BJ (cell line): Measurements from ENCODE around the gene SAMM50. TPM values are rescaled to one million over a fixed set of nuclear protein-coding genes. Genes with fewer than 3 reads are reported as not detected.

Source experiments
- CTCF ChIA-PET: fragments of 350-600 bp; formaldehyde crosslinking; extraction: SDS; loops from one replicate; lab custom pipeline; 2021; ENCODE audit warnings: antibody characterized with exemption, inconsistent platforms; lab: Yijun Ruan, JAX
- POLR2A ChIA-PET: fragments of 300-600 bp; sonication (Branson Sonifier 250); formaldehyde crosslinking; extraction: SDS; loops from one replicate; lab custom pipeline; 2021; ENCODE audit warnings: antibody characterized with exemption; lab: Charles Lee
- DNase-seq: peaks from one replicate; pipeline ENCODE4 v3.0.0-alpha.2; 2011; ENCODE audit warnings: low read depth
- H3K27me3 ChIP-seq: 2 replicates; pipeline ENCODE4 v1.6.0; 2011; ENCODE audit warnings: low read length; ENCODE audit not compliant: control insufficient read depth, insufficient read depth
- H3K36me3 ChIP-seq: 2 replicates; pipeline ENCODE4 v1.5.1; 2011; ENCODE audit warnings: low read length; ENCODE audit not compliant: control insufficient read depth, insufficient read depth
- H3K4me3 ChIP-seq: 2 replicates; pipeline ENCODE4 v1.5.1; 2011; ENCODE audit warnings: low read depth, mild to moderate bottlenecking, control low read depth, low read length
- polyA plus RNA-seq: library from polyadenylated mRNA; depleted of rRNA; stranded (reverse); fragments of >200 nt; gene quantifications from 2 replicates; pipeline ENCODE4 v1.2.3, GENCODE V29; 2011
- TF ChIP-seq, protein P1 (sequence below): IDR thresholded peaks from 2 replicates; pipeline ENCODE4 v1.5.1; 2011; ENCODE audit warnings: low read depth, mild to moderate bottlenecking, control low read depth, inconsistent platforms, low read length, moderate library complexity; ENCODE audit not compliant: insufficient read depth

Gene SAMM50
- polyA plus RNA-seq, 1 experiment: 40.7 TPM

DNA sequence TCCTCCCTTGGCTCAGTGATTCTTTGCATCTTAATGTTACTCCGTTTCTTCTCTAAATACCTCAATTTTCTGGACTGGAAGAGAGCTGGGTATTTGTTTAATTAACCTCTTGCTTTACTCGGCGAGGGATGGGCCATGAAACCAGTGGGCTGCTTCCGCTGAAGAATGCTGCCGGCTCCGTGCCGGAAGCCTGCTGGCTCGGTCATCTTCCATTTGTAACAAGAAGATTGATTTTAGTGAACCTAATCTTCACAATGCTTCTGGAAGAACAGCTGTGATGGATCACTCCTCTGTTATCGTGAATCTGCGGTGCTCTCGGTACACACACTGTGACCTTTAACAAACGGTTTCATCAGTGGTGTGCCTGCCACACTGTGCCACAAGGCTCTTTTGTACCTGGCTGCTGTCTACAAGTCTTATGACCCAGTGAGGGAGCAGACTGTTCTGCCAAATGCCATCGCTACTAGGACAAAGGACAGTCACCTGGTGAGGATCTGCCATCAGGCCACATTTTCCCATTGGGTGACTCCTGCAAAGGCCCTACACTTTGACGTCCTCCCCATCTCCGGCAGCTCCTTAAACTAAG, 43.5 kb downstream of the SAMM50 start:
- peaks cover 23% of the 10 kb centered on the region for H3K36me3 ChIP-seq
- no peaks in the 10 kb centered on the region for H3K27me3 ChIP-seq
- no peak for DNase-seq
- ChIA-PET CTCF (interaction anchor here (1.0 to 3.0 kb wide), 3 partner anchors 62 to 626 kb away, joined by 3 to 13 read pairs (median 3); no protein-coding TSS in a partner anchor), POLR2A (no interaction called here)
- TF ChIP-seq, protein P1, sequence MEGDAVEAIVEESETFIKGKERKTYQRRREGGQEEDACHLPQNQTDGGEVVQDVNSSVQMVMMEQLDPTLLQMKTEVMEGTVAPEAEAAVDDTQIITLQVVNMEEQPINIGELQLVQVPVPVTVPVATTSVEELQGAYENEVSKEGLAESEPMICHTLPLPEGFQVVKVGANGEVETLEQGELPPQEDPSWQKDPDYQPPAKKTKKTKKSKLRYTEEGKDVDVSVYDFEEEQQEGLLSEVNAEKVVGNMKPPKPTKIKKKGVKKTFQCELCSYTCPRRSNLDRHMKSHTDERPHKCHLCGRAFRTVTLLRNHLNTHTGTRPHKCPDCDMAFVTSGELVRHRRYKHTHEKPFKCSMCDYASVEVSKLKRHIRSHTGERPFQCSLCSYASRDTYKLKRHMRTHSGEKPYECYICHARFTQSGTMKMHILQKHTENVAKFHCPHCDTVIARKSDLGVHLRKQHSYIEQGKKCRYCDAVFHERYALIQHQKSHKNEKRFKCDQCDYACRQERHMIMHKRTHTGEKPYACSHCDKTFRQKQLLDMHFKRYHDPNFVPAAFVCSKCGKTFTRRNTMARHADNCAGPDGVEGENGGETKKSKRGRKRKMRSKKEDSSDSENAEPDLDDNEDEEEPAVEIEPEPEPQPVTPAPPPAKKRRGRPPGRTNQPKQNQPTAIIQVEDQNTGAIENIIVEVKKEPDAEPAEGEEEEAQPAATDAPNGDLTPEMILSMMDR: no peak
- H3K4me3 ChIP-seq: no peak overlapping the region

DNA sequence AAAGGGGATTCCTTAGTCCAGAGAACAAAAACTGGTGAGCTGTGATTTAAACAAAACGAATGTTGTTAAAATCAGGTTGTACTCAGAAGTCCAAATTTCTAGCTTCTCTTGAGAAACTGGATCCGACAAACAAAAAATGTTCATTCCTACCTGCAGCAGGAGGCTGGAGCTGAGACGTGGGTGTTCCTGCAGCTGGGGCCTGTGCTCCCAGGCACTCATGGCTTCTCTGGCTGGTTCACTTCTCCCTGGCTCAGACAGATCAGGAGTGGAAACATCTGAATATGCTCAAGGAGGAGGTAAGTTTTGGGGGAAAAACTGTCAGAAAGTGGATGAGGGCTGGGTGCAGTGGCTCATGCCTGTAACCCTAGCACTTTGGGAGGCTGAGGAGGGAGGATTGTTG, 44.1 kb downstream of the SAMM50 start:
- Histone ChIP-seq H3K4me3 (no peak overlapping the region), H3K36me3 (peaks cover 22% of the 10 kb centered on the region), H3K27me3 (no peaks in the 10 kb centered on the region)
- TF ChIP-seq, protein P1: no peak
- ChIA-PET CTCF (interaction anchor here (1.0 to 3.0 kb wide), 3 partner anchors 62 to 626 kb away, joined by 3 to 13 read pairs (median 3); no protein-coding TSS in a partner anchor), POLR2A (no interaction called here)
- no peak for DNase-seq

DNA sequence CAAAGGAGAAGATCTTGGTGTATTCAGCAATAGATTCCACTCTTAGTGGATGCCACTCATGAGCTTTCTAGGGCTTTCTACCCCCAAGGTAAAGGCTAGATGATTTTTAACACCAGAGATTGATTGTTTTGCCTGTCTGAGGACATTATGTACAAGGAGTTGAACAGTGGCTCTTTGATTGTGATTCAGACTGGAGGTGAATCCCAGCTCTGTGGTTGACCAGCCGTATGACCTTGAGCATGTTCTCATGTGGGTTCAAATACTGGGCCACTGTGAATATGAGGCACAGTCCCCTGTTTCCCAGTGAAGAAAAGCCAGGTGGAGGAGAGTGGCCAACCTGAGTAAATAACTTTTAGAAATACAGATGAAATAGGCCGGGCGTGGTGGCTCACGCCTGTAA, 44.9 kb downstream of the SAMM50 start:
- Histone ChIP-seq H3K36me3 (peaks cover 19% of the 10 kb centered on the region), H3K27me3 (no peaks in the 10 kb centered on the region), H3K4me3 (no peak overlapping the region)
- TF ChIP-seq, protein P1: no peak
- DNase-seq: no peak
- POLR2A ChIA-PET: no interaction called here
- CTCF ChIA-PET: interaction anchor here (1.5 to 3.0 kb wide), 2 partner anchors 81 to 625 kb away, joined by 3 to 13 read pairs; no protein-coding TSS in a partner anchor

DNA sequence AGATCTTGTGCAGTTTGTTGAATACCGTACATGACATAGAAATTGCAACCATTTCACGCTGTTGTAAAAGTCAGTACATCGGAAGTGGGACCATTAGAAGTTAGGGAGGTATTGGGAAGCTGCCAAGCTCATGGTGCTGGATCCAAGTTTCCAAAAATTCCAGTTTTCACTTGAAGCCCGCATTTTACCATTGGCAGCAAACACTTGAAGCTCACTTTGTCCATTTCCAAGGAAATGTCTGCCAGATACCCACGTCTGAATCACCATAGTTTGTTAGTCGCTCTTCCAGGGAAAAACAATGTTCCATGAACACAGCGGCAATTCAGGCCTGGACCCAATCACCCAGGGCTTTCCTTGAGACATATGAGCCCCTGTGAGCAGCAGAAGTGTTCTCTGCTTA, 46.3 kb downstream of the SAMM50 start:
- Histone ChIP-seq H3K27me3 (no peaks in the 10 kb centered on the region), H3K36me3 (peaks cover 7% of the 10 kb centered on the region), H3K4me3 (no peak overlapping the region)
- POLR2A ChIA-PET: no interaction called here
- TF ChIP-seq, protein P1: no peak
- CTCF ChIA-PET: interaction anchor here (1.0 to 1.8 kb wide), 3 partner anchors 9 to 625 kb away, joined by 4 to 9 read pairs (median 6); no protein-coding TSS in a partner anchor
- DNase-seq: no peak

DNA sequence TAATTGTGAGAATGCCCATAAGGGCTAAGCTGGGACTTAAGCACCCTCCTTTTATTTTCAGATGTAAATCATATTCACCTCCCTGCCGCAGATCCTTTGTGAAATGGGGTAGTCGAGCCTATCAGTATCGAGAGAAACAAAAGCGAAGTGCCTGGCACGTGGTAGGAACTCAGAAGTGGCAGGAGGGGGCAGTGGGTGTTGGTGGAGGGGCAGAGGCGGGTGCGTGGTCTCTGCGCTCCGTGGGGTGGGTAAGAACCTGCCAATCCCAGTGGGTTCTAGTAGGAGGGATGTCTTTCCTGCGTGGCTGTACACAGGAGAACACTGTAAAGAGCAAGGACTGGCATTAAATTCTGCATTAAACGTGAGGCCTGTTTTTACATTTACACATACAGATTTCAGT, 47.1 kb downstream of the SAMM50 start:
- no peak for DNase-seq
- ChIA-PET POLR2A (no interaction called here), CTCF (interaction anchor here (1.6 to 1.8 kb wide), 3 partner anchors 10 to 81 kb away, joined by 4 to 9 read pairs (median 9); no protein-coding TSS in a partner anchor)
- TF ChIP-seq, protein P1: no peak
- H3K36me3 ChIP-seq: peaks cover 3% of the 10 kb centered on the region; the same call in 1 of the 2 replicates
- no peaks in the 10 kb centered on the region for H3K27me3 ChIP-seq
- no peak overlapping the region for H3K4me3 ChIP-seq
